MCF 10A (cell line): Measurements from ENCODE around the gene CUEDC1. TPM values are rescaled to one million over a fixed set of nuclear protein-coding genes. Genes with fewer than 3 reads are reported as not detected.

Experiments
- BruUV-seq: library from RNA; stranded (reverse); fragments of 400-500 nt; replicated peaks from 2 replicates; lab custom pipeline; 2021; lab: Mats Ljungman, UMichigan
- CTCF ChIA-PET: fragments of 300-600 bp; sonication (Branson Sonifier 250); formaldehyde crosslinking; extraction: SDS; loops from one replicate; lab custom pipeline; 2021; ENCODE audit warnings: antibody characterized with exemption, inconsistent platforms; lab: Yijun Ruan, JAX
- POLR2A ChIA-PET: fragments of 300-600, 350-650 bp; sonication (Branson Sonifier 250); formaldehyde crosslinking; extraction: SDS; loops from one replicate; lab custom pipeline; 2020; ENCODE audit warnings: antibody characterized with exemption, inconsistent platforms; lab: Yijun Ruan, JAX
- DNase-seq: peaks from one replicate; pipeline ENCODE4 v3.0.0-alpha.2; 2018; ENCODE audit not compliant: unreplicated experiment
- H3K27ac Mint-ChIP-seq: one replicate; pipeline ENCODE4 v1.8.0; 2022; ENCODE audit warnings: mild to moderate bottlenecking, low read depth, mixed read lengths; ENCODE audit not compliant: unreplicated experiment
- H3K27me3 Mint-ChIP-seq: one replicate; pipeline ENCODE4 v1.8.0; 2022; ENCODE audit warnings: mixed read lengths; ENCODE audit not compliant: insufficient read depth, unreplicated experiment
- H3K36me3 Mint-ChIP-seq: one replicate; pipeline ENCODE4 v1.8.0; 2022; ENCODE audit warnings: mild to moderate bottlenecking, moderate library complexity, mixed read lengths; ENCODE audit not compliant: insufficient read depth, unreplicated experiment
- H3K4me1 Mint-ChIP-seq: one replicate; pipeline ENCODE4 v1.8.0; 2022; ENCODE audit warnings: mixed read lengths; ENCODE audit not compliant: insufficient read depth, unreplicated experiment
- H3K4me3 Mint-ChIP-seq: one replicate; pipeline ENCODE4 v1.8.0; 2022; ENCODE audit warnings: mild to moderate bottlenecking, moderate library complexity, mixed read lengths; ENCODE audit not compliant: unreplicated experiment
- H3K9me3 Mint-ChIP-seq: one replicate; pipeline ENCODE4 v1.8.0; 2022; ENCODE audit warnings: mixed read lengths; ENCODE audit not compliant: unreplicated experiment
- CTCF ChIP-seq: fragments of 200-600 bp; IDR thresholded peaks from one replicate; pipeline ENCODE4 v1.8.0; 2022; ENCODE audit warnings: antibody characterized with exemption, mild to moderate bottlenecking; ENCODE audit not compliant: unreplicated experiment
- intact Hi-C: fragments of 100-400 bp; cut with micrococcal nuclease; formaldehyde crosslinking; loops from 2 replicates; pipeline ENCODE4 v1.14.1; 2022
- total RNA-seq: library from RNA; stranded (reverse); gene quantifications from 2 replicates; pipeline ENCODE4 v1.2.3, GENCODE V29; 2022

CUEDC1 gene
- total RNA-seq, 1 experiment from 2014 or later, result 15.6 TPM

- H3K36me3 Mint-ChIP-seq, result peaks cover 21% of the 10 kb centered on the region
- CTCF ChIA-PET, result interaction anchor here (0.9 to 8.9 kb wide), 10 partner anchors 15 to 126 kb away, joined by 3 to 81 read pairs (median 8); no protein-coding TSS in a partner anchor
- intact Hi-C loops, result loop anchor here (2.0 kb wide), 3 partner anchors 19 to 75 kb away; partner anchors contain the start of gene MRPS23
- H3K4me1 Mint-ChIP-seq, result peaks cover 43% of the 10 kb centered on the region
- H3K9me3 Mint-ChIP-seq, result no peaks in the 10 kb centered on the region
- no peak overlapping the region for H3K4me3 Mint-ChIP-seq
- DNase-seq, result no peak
- TF ChIP-seq CTCF, result no peak
- no peaks in the 10 kb centered on the region for H3K27me3 Mint-ChIP-seq
- POLR2A ChIA-PET, result interaction anchor here (0.7 to 4.2 kb wide), 9 partner anchors 14 to 133 kb away, joined by 3 to 30 read pairs (median 11); partner anchors contain the start of genes MRPS23 and SRSF1
- no TSS peak for BruUV-seq
- peak overlapping the region; percentile 67 for H3K27ac Mint-ChIP-seq
These were observed 81.2 kb downstream of the CUEDC1 start for GRCh38 chr17:57874058-57874419.

GRCh38 chr17:57873261-57874057 lies 81.8 kb downstream of the CUEDC1 start:
- BruUV-seq, result no TSS peak
- POLR2A ChIA-PET, result interaction anchor here (1.7 to 4.2 kb wide), 6 partner anchors 14 to 134 kb away, joined by 6 to 30 read pairs (median 12); partner anchors contain the start of genes MRPS23 and SRSF1
- intact Hi-C loops, result loop anchor here (2.0 kb wide), 3 partner anchors 19 to 75 kb away; partner anchors contain the start of gene MRPS23
- no peak for DNase-seq
- Mint-ChIP-seq H3K4me1 (peaks cover 46% of the 10 kb centered on the region), H3K27me3 (no peaks in the 10 kb centered on the region), H3K9me3 (no peaks in the 10 kb centered on the region), H3K4me3 (no peak overlapping the region), H3K36me3 (peaks cover 20% of the 10 kb centered on the region), H3K27ac (peak overlapping the region; percentile 67)
- TF ChIP-seq CTCF, result no peak
- CTCF ChIA-PET, result interaction anchor here (1.2 to 4.3 kb wide), 5 partner anchors 15 to 126 kb away, joined by 3 to 37 read pairs (median 10); no protein-coding TSS in a partner anchor

GRCh38 chr17:57872536-57872935 lies 82.7 kb downstream of the CUEDC1 start:
- Mint-ChIP-seq H3K4me1 (peaks cover 55% of the 10 kb centered on the region), H3K27ac (no peak overlapping the region), H3K27me3 (no peaks in the 10 kb centered on the region), H3K36me3 (peaks cover 27% of the 10 kb centered on the region), H3K9me3 (no peaks in the 10 kb centered on the region), H3K4me3 (no peak overlapping the region)
- intact Hi-C loops, result no loop called here
- no peak for TF ChIP-seq CTCF
- no peak for DNase-seq
- ChIA-PET POLR2A (no interaction called here), CTCF (interaction anchor here (0.7 to 6.4 kb wide), 7 partner anchors 9 to 240 kb away, joined by 3 to 75 read pairs (median 4); no protein-coding TSS in a partner anchor)
- no TSS peak for BruUV-seq

GRCh38 chr17:57871863-57872262 lies 83.3 kb downstream of the CUEDC1 start:
- Mint-ChIP-seq H3K36me3 (peaks cover 27% of the 10 kb centered on the region), H3K27me3 (no peaks in the 10 kb centered on the region), H3K4me1 (peaks cover 59% of the 10 kb centered on the region), H3K27ac (no peak overlapping the region), H3K4me3 (no peak overlapping the region), H3K9me3 (no peaks in the 10 kb centered on the region)
- DNase-seq, result no peak
- BruUV-seq, result no TSS peak
- CTCF ChIA-PET, result interaction anchor here (0.7 to 6.4 kb wide), 8 partner anchors 8 to 128 kb away, joined by 3 to 75 read pairs (median 4); no protein-coding TSS in a partner anchor
- POLR2A ChIA-PET, result interaction anchor here (5.5 to 5.7 kb wide), 2 partner anchors 20 to 76 kb away, joined by 35 to 53 read pairs; partner anchors contain the start of gene MRPS23
- no peak for TF ChIP-seq CTCF
- intact Hi-C loops, result no loop called here
